ENCODE data around the gene MRPL42. TPM values are rescaled to one million over a fixed set of nuclear protein-coding genes. Genes with fewer than 3 reads are reported as not detected.

The MRPL42 gene
- 112 and 130 TPM in 2 replicates for total RNA-seq

GRCh38 chr12:93467351-93468007 lies at the start of gene MRPL42:
Gene MRPL42 (plus strand): TSS chr12:93467514. CDS start chr12:93469286, 1,772 bp downstream.

GRCh38 chr12:93441617-93442410 lies 25.5 kb upstream of the MRPL42 start, which contains the start of gene UBE2N:
Gene UBE2N (minus strand): TSS chr12:93441947. CDS start chr12:93441884, 63 bp downstream.

Other genes with a start within 250 kb of the MRPL42 start
- 51.6 and 66.0 TPM in 2 replicates for gene NUDT4, start 89.6 kb upstream of the MRPL42 start, total RNA-seq
- gene UBE2N, start 25.6 kb upstream of the MRPL42 start, total RNA-seq = 63.6 and 73.6 TPM in 2 replicates
- 15.0 and 26.3 TPM in 2 replicates for gene SOCS2, start 105.2 kb downstream of the MRPL42 start, total RNA-seq
- 10.3 and 14.0 TPM in 2 replicates for gene CRADD, start 209.9 kb downstream of the MRPL42 start, total RNA-seq

Data from nasal cavity respiratory epithelium epithelial cell of viscerocranial mucosa (primary cell).